ENCODE data around the gene SLPI. TPM values are rescaled to one million over a fixed set of nuclear protein-coding genes. Genes with fewer than 3 reads are reported as not detected.

The SLPI gene
- total and polyA plus RNA-seq, 2 experiments from 2014 or later = not detected

DNA sequence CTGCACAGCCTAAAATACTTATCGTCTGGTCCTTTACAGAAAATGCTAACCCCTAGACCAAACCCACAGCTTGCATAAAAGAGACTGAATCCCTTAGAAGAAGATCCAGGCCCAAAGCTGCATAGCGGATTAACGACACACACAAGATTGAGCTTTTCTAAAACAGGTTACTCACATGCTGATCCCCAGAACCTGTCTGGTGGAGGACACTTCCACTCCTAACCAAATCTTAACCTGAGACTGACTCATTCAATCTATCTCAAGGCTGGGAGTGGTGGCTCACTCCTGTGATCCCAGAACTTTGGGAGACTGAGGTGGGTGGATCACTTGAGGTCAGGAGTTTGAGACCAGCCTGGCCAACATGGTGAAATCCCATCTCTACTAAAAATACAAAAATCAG lies 2.8 kb upstream of the SLPI start:
- Histone ChIP-seq H3K27me3 (ENCODE audit: insufficient read depth) (no peaks in the 10 kb centered on the region), H3K36me3 (ENCODE audit: insufficient read depth) (no peaks in the 10 kb centered on the region), H3K9me2 (ENCODE audit: insufficient read depth) (peaks cover 3% of the 10 kb centered on the region; the same call in 1 of the 2 replicates), H2AFZ (no peak overlapping the region; the same call in 1 of the 2 replicates), H3K79me2 (replicated peaks; ENCODE audit: insufficient read depth) (no peaks in the 10 kb centered on the region), H3K27ac (ENCODE audit: low read depth) (no peak overlapping the region), H3K4me3 (no peak overlapping the region), H3K4me1 (ENCODE audit: insufficient read depth) (peaks cover 7% of the 10 kb centered on the region), H3K4me2 (no peak overlapping the region), H3F3A (replicated peaks; ENCODE audit: low read depth) (no peaks in the 10 kb centered on the region), H4K20me1 (replicated peaks; ENCODE audit: insufficient read depth) (no peaks in the 10 kb centered on the region)
- H3K36me3 Mint-ChIP-seq (ENCODE audit: low read depth) = no peaks in the 10 kb centered on the region
- no peak for DNase-seq (ENCODE audit: low spot score)
- no peak overlapping the region for H3K4me3 Mint-ChIP-seq
- peaks cover 9% of the 10 kb centered on the region for H3K4me1 Mint-ChIP-seq
- H3K9me3 Mint-ChIP-seq = no peaks in the 10 kb centered on the region
- no peaks in the 10 kb centered on the region for H3K27me3 Mint-ChIP-seq (ENCODE audit: insufficient read depth, low read depth, poor library complexity)
- no peak overlapping the region for H3K27ac Mint-ChIP-seq
- TF ChIP-seq CREB1 (CRISPR knock-in tag; IDR thresholded peaks at IDR 0.05; ENCODE audit: low read depth) (no peak), EZH2 (IDR thresholded peaks at IDR 0.05; ENCODE audit: low read depth, unreplicated experiment) (no peak), CTCF (conservative IDR thresholded peaks at IDR 0.05; ENCODE audit: low read depth in 2 of 2) (no peak)
- ATAC-seq = no peak

- Mint-ChIP-seq H3K27ac (no peak overlapping the region), H3K36me3 (ENCODE audit: low read depth) (no peaks in the 10 kb centered on the region), H3K27me3 (ENCODE audit: insufficient read depth, low read depth, poor library complexity) (peaks cover 4% of the 10 kb centered on the region), H3K9me3 (no peaks in the 10 kb centered on the region), H3K4me1 (peaks cover under 1% of the 10 kb centered on the region; the same call in 2 of the 3 replicates), H3K4me3 (no peak overlapping the region)
- no peaks in the 10 kb centered on the region for H3K36me3 ChIP-seq (ENCODE audit: insufficient read depth)
- ATAC-seq (no peak), DNase-seq (ENCODE audit: low spot score) (no peak)
- no peaks in the 10 kb centered on the region for H3K79me2 ChIP-seq (replicated peaks; ENCODE audit: insufficient read depth)
- H3K27ac ChIP-seq (ENCODE audit: low read depth) = no peak overlapping the region
- no peak overlapping the region for H3K4me2 ChIP-seq
- H3K27me3 ChIP-seq (ENCODE audit: insufficient read depth) = no peaks in the 10 kb centered on the region
- no peaks in the 10 kb centered on the region for H3F3A ChIP-seq (replicated peaks; ENCODE audit: low read depth)
- H4K20me1 ChIP-seq (replicated peaks; ENCODE audit: insufficient read depth) = no peaks in the 10 kb centered on the region
- H3K4me1 ChIP-seq (ENCODE audit: insufficient read depth) = peaks cover under 1% of the 10 kb centered on the region; the same call in 1 of the 2 replicates
- no peak overlapping the region for H3K4me3 ChIP-seq
- H2AFZ ChIP-seq = no peak overlapping the region
- no peaks in the 10 kb centered on the region for H3K9me2 ChIP-seq (ENCODE audit: insufficient read depth)
- no peak for TF ChIP-seq JUNB (IDR thresholded peaks at IDR 0.05; ENCODE audit: unreplicated experiment)
- TF ChIP-seq ZNF462 (CRISPR knock-in tag; IDR thresholded peaks at IDR 0.05) = no peak
- TF ChIP-seq STAT1 (IDR thresholded peaks at IDR 0.05; ENCODE audit: unreplicated experiment) = no peak
- TF ChIP-seq ZNF114 (CRISPR knock-in tag; IDR thresholded peaks at IDR 0.05) = no peak
- TF ChIP-seq REST (IDR thresholded peaks at IDR 0.05; ENCODE audit: unreplicated experiment) = no peak
- TF ChIP-seq CREB1 (CRISPR knock-in tag; IDR thresholded peaks at IDR 0.05; ENCODE audit: low read depth) = no peak
- TF ChIP-seq, protein P1, sequence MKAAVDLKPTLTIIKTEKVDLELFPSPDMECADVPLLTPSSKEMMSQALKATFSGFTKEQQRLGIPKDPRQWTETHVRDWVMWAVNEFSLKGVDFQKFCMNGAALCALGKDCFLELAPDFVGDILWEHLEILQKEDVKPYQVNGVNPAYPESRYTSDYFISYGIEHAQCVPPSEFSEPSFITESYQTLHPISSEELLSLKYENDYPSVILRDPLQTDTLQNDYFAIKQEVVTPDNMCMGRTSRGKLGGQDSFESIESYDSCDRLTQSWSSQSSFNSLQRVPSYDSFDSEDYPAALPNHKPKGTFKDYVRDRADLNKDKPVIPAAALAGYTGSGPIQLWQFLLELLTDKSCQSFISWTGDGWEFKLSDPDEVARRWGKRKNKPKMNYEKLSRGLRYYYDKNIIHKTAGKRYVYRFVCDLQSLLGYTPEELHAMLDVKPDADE (IDR thresholded peaks at IDR 0.05) = no peak
Measured at GRCh38 chr20:45253261-45253660, 1.1 kb downstream of the SLPI start.

Data from GM23338 (cell line).